ENCODE measurements around the gene CAPN14.
"Not testable (repeated sequence)": the region's sequence is repeated elsewhere in the genome, so short reads cannot be mapped to it uniquely, and the experiment has no call there.

CAPN14 gene

GRCh38 chr2:31192396-31192795 is 24.9 kb downstream of the CAPN14 start:
- DNase-seq = no peak

GRCh38 chr2:31191931-31192330 is 25.4 kb downstream of the CAPN14 start:
- DNase-seq = no peak

- DNase-seq = no peak
These were observed 27.1 kb downstream of the CAPN14 start for GRCh38 chr2:31190188-31190587.

- DNase-seq = no peak
These were observed 28.2 kb downstream of the CAPN14 start for GRCh38 chr2:31189141-31189540.

- no peak for DNase-seq
These were observed 29.2 kb downstream of the CAPN14 start for GRCh38 chr2:31188131-31188530.

- DNase-seq = no peak
These were observed 30.1 kb downstream of the CAPN14 start for GRCh38 chr2:31187166-31187565.

GRCh38 chr2:31183973-31184372 is 33.3 kb downstream of the CAPN14 start:
- not testable (repeated sequence) for DNase-seq

- DNase-seq = no peak
These were observed 40.6 kb downstream of the CAPN14 start for GRCh38 chr2:31176742-31177141.

GRCh38 chr2:31171142-31171541 is 46.2 kb downstream of the CAPN14 start:
- DNase-seq = no peak

- peak; percentile 46 for DNase-seq
These were observed 47.1 kb downstream of the CAPN14 start for GRCh38 chr2:31170071-31170698.

- DNase-seq = no peak
These were observed 49.0 kb downstream of the CAPN14 start for GRCh38 chr2:31168291-31168690.

GRCh38 chr2:31166925-31167324 is 50.4 kb downstream of the CAPN14 start:
- DNase-seq = no peak

GRCh38 chr2:31163011-31163539 is 54.2 kb downstream of the CAPN14 start:
- DNase-seq = no peak

- no peak for DNase-seq
These were observed 55.7 kb downstream of the CAPN14 start for GRCh38 chr2:31161637-31162036.

- DNase-seq = no peak
These were observed 65.8 kb downstream of the CAPN14 start for GRCh38 chr2:31151501-31151900.

- DNase-seq = no peak
These were observed 67.1 kb downstream of the CAPN14 start for GRCh38 chr2:31150120-31150670.

- DNase-seq = no peak
These were observed 68.8 kb downstream of the CAPN14 start for GRCh38 chr2:31148514-31148913.

- DNase-seq = no peak
These were observed 69.7 kb downstream of the CAPN14 start for GRCh38 chr2:31147645-31148044.

GRCh38 chr2:31142110-31142509 is 75.2 kb downstream of the CAPN14 start:
- DNase-seq = no peak

- DNase-seq = no peak
These were observed 75.8 kb downstream of the CAPN14 start for GRCh38 chr2:31141443-31142085.

GRCh38 chr2:31140151-31140550 is 77.2 kb downstream of the CAPN14 start:
- DNase-seq = no peak

GRCh38 chr2:31139671-31140070 is 77.6 kb downstream of the CAPN14 start:
- DNase-seq = no peak

GRCh38 chr2:31138037-31138962 is 79.0 kb downstream of the CAPN14 start, which contains the start of gene GALNT14:
Gene GALNT14 (minus strand): TSS chr2:31138440. CDS start chr2:31138086, 354 bp downstream.
- DNase-seq = no peak
